Lower leg skin (tissue), 3 donors: Measurements from ENCODE around the gene FAXDC2.

Experiments used
- CTCF ChIP-seq, 3 donors: fragments of 450-650 bp; IDR thresholded peaks; one replicate each; pipeline ENCODE4 v1.5.1; 2016; ENCODE audit warnings: antibody characterized with exemption in 3 of 3, mild to moderate bottlenecking in 3 of 3, moderate library complexity in 2 of 3
- POLR2A ChIP-seq, 2 donors: fragments of 450-650 bp; IDR thresholded peaks; one replicate each; pipeline ENCODE4 v1.6.1; 2016 to 2017; ENCODE audit warnings: antibody characterized with exemption in 2 of 2, mild to moderate bottlenecking in 1 of 2, moderate library complexity in 1 of 2

- no peak for TF ChIP-seq POLR2A (IDR thresholded peaks at IDR 0.05)
- no peak for TF ChIP-seq CTCF (IDR thresholded peaks at IDR 0.05)
Observed at GRCh38 chr5:154797762-154798161, 52.6 kb downstream of the FAXDC2 start.
